Endothelial cell of umbilical vein (primary cell): ENCODE results near the gene PLEKHA7. TPM values are rescaled to one million over a fixed set of nuclear protein-coding genes. Genes with fewer than 3 reads are reported as not detected.

ENCODE experiments used
- BruUV-seq: library from RNA; stranded (reverse); fragments of 400-500 nt; replicated peaks from 2 replicates; lab custom pipeline; 2021; lab: Mats Ljungman, UMichigan
- CTCF ChIA-PET: fragments of 300-600, 350-600 bp; sonication (Branson Sonifier 250); formaldehyde crosslinking; loops from one replicate; lab custom pipeline; 2021; ENCODE audit warnings: antibody characterized with exemption, inconsistent platforms; lab: Charles Lee
- POLR2A ChIA-PET: fragments of 300-600, 350-600 bp; sonication (Branson Sonifier 250); formaldehyde crosslinking; loops from one replicate; lab custom pipeline; 2021; ENCODE audit warnings: antibody characterized with exemption, inconsistent platforms; lab: Charles Lee
- DNase-seq: peaks from one replicate; pipeline ENCODE4 v3.0.0-alpha.2; 2011; ENCODE audit warnings: low read depth, low spot score
- FAIRE-seq: peaks from 2 replicates; lab custom pipeline; 2011; peaks lifted over from hg19 to GRCh38; lab: Jason Lieb, UNC
- H2AFZ ChIP-seq: 2 replicates; pipeline ENCODE4 v1.6.0; 2012; ENCODE audit warnings: low read depth, low read length, control low read depth, inconsistent platforms
- H3K27ac ChIP-seq: 2 replicates; pipeline ENCODE4 v1.5.1; 2011; ENCODE audit warnings: low read depth, mild to moderate bottlenecking, control low read depth, low read length, moderate library complexity; ENCODE audit not compliant: insufficient read depth
- H3K27me3 ChIP-seq, 2 experiments: 2 replicates each; pipeline versions ENCODE4 v1.6.0 to v1.6.1; 2011; ENCODE audit warnings: low read length in 2 of 2, mixed read lengths in 1 of 2; ENCODE audit not compliant: control insufficient read depth in 2 of 2, insufficient read depth in 2 of 2
- H3K36me3 ChIP-seq, 2 experiments: 2 replicates in 1 of 2; 3 replicates in 1 of 2; pipeline ENCODE4 v1.5.1; 2011; ENCODE audit warnings: low read length in 2 of 2, mild to moderate bottlenecking in 1 of 2, moderate library complexity in 1 of 2; ENCODE audit not compliant: control insufficient read depth in 2 of 2, insufficient read depth in 2 of 2; ENCODE audit errors: extremely low read depth in 1 of 2
- H3K4me1 ChIP-seq: 3 replicates; pipeline ENCODE4 v1.5.1; 2011; ENCODE audit warnings: mild to moderate bottlenecking, low read length; ENCODE audit not compliant: control insufficient read depth, insufficient read depth; ENCODE audit errors: extremely low read depth
- H3K4me2 ChIP-seq: 2 replicates; pipeline ENCODE4 v1.6.1; 2011; ENCODE audit warnings: low read length, control low read depth, mixed read lengths; ENCODE audit not compliant: insufficient read depth
- H3K4me3 ChIP-seq, 3 experiments: fragments of 200-600 bp in 1 of 3; sonication (generic), shearing (Covaris generic) in 1 of 3; replicated peaks in 1 of 3; 2 replicates each; pipeline ENCODE4 v1.5.1; 2011 to 2016; ENCODE audit warnings: control low read depth in 3 of 3, low read length in 3 of 3, mild to moderate bottlenecking in 2 of 3, inconsistent platforms in 1 of 3, low read depth in 1 of 3, moderate library complexity in 1 of 3; ENCODE audit not compliant: insufficient read depth in 1 of 3
- H3K79me2 ChIP-seq: 2 replicates; pipeline ENCODE4 v1.6.0; 2012; ENCODE audit warnings: low read length, inconsistent platforms; ENCODE audit not compliant: control insufficient read depth, insufficient read depth
- H3K9ac ChIP-seq: replicated peaks from 2 replicates; pipeline ENCODE3; 2011; ENCODE audit warnings: low read length, control low read depth; ENCODE audit not compliant: insufficient read depth; ENCODE audit errors: extremely low read depth
- H3K9me1 ChIP-seq: replicated peaks from 3 replicates; pipeline ENCODE4 v1.6.0; 2011; ENCODE audit warnings: mild to moderate bottlenecking, low read length; ENCODE audit not compliant: control insufficient read depth, insufficient read depth; ENCODE audit errors: extremely low read depth
- H3K9me3 ChIP-seq: replicated peaks from 2 replicates; pipeline ENCODE4 v1.5.1; 2012; ENCODE audit warnings: low read length, inconsistent platforms; ENCODE audit not compliant: control insufficient read depth, insufficient read depth
- H4K20me1 ChIP-seq: replicated peaks from 2 replicates; pipeline ENCODE3; 2011; ENCODE audit warnings: mild to moderate bottlenecking, low read length; ENCODE audit not compliant: control insufficient read depth, insufficient read depth; ENCODE audit errors: extremely low read depth
- EZH2 ChIP-seq: IDR thresholded peaks from 2 replicates; pipeline ENCODE4 v1.6.1; 2012; ENCODE audit warnings: borderline replicate concordance, low read depth, mild to moderate bottlenecking, moderate library complexity, low read length, inconsistent platforms; ENCODE audit not compliant: severe bottlenecking
- GATA2 ChIP-seq: IDR thresholded peaks from 2 replicates; pipeline ENCODE4 v1.7.0; 2011; ENCODE audit warnings: low read depth, mild to moderate bottlenecking, moderate library complexity, mixed read lengths, low read length; ENCODE audit not compliant: insufficient read length, insufficient read depth
- MYC ChIP-seq: IDR thresholded peaks from one replicate; pipeline ENCODE4 v1.6.1; 2011; ENCODE audit warnings: mild to moderate bottlenecking, low read depth, low read length
- POLR2A ChIP-seq: IDR thresholded peaks from 2 replicates; pipeline ENCODE4 v1.6.1; 2012; ENCODE audit warnings: low read depth, mild to moderate bottlenecking, control low read depth, low read length
- dilution Hi-C: fragments of 300-500 bp; cut with MboI; formaldehyde crosslinking; loops from one replicate; pipeline ENCODE4 v1.15.0; 2019; ENCODE audit warnings: low sequenced_read_pairs; ENCODE audit not compliant: extremely low pct_ligation_motif_present
- intact Hi-C: fragments of 100-400 bp; cut with micrococcal nuclease; formaldehyde crosslinking; loops from one replicate; pipeline ENCODE4 v1.10.0; 2022
- polyA plus RNA-seq, 4 experiments: library from polyadenylated mRNA; depleted of rRNA in 3 of 4; stranded (reverse) in 3 of 4; unstranded in 1 of 4; fragments of >200 nt; gene quantifications; 2 replicates each; pipeline versions ENCODE4 v1.2.1 to v1.2.3, GENCODE V29; 2011 to 2012; ENCODE audit warnings: missing spikeins in 1 of 4
- total RNA-seq: library from RNA; stranded (reverse); gene quantifications from 2 replicates; pipeline ENCODE4 v1.2.3, GENCODE V29; 2021
- TF ChIP-seq, protein P1 (sequence below), 2 donors: IDR thresholded peaks; 1 replicate in 1 of 2; 2 replicates in 1 of 2; pipeline ENCODE4 v1.5.1; 2011; ENCODE audit warnings: low read length in 2 of 2, mild to moderate bottlenecking in 2 of 2, moderate library complexity in 2 of 2, control low read depth in 1 of 2, inconsistent platforms in 1 of 2, low read depth in 1 of 2; ENCODE audit not compliant: insufficient read depth in 1 of 2; ENCODE audit errors: extremely low read depth in 1 of 2

PLEKHA7 gene
- total and polyA plus RNA-seq, 2 donors (not counting 3 experiments of a cell fraction or from before 2014, with no cell fraction given): 1.7 to 3.8 TPM

DNA sequence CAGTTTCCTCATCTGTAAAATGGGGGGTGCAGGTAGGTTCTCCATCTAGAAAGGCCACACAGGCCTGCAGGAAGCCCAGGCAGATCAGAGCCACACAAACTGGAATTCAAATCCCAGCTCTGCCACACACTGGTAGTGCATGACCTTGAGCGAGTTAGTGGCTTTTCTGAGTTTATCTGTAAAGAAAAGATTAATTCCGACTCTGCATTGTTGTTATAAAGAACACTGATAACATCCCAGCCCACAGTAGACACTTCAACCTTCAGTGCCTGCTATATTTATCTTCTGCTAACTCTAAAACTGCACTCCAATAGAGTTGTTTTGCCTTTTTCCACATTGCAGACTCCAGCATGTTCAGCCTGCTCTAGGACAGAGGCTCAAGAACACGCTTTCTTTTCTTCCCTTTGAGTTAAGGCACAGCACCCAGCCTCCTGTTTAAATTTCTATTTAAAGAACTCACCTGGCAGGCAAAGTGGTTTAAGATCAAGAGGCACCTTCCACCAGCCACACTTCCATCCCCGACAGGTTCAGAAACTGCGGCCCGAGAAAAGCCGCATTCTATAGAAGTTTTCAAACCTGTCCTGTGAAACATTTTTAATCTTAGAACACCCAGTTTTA is 133.9 kb downstream of the PLEKHA7 start:
- dilution Hi-C loops: no loop called here

DNA sequence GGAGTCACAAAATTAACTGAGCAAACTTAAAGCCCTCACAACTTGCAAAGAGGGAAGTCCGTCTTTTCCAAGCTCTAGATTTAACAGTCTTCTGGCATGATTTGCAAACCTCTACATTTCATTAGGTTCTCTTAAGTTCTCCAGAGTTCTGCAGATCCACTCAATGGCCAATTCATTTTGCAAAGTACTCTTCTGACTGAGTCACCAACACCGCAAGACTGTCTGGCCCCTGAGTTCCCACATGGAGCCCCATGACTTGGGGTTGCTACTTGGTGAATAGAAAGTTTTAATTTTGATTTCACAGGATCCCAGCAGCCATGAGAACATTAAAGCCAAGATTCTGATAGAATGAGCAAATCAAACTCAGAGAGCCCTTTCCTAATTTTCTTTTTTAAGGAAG is 134.5 kb downstream of the PLEKHA7 start:
- TF ChIP-seq, protein P1, sequence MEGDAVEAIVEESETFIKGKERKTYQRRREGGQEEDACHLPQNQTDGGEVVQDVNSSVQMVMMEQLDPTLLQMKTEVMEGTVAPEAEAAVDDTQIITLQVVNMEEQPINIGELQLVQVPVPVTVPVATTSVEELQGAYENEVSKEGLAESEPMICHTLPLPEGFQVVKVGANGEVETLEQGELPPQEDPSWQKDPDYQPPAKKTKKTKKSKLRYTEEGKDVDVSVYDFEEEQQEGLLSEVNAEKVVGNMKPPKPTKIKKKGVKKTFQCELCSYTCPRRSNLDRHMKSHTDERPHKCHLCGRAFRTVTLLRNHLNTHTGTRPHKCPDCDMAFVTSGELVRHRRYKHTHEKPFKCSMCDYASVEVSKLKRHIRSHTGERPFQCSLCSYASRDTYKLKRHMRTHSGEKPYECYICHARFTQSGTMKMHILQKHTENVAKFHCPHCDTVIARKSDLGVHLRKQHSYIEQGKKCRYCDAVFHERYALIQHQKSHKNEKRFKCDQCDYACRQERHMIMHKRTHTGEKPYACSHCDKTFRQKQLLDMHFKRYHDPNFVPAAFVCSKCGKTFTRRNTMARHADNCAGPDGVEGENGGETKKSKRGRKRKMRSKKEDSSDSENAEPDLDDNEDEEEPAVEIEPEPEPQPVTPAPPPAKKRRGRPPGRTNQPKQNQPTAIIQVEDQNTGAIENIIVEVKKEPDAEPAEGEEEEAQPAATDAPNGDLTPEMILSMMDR (IDR thresholded peaks at IDR 0.05; ENCODE audit: extremely low read depth in 1 of 2, insufficient read depth in 1 of 2, low read depth in 1 of 2, low read length in 2 of 2): no peak
- TF ChIP-seq EZH2: no peak
- TF ChIP-seq MYC: no peak
- TF ChIP-seq GATA2: no peak
- no peak for TF ChIP-seq POLR2A
- Histone ChIP-seq H3K79me2 (no peaks in the 10 kb centered on the region), H3K9ac (no peak overlapping the region), H3K9me1 (no peaks in the 10 kb centered on the region), H3K9me3 (no peaks in the 10 kb centered on the region), H3K36me3 (no peaks in the 10 kb centered on the region), H4K20me1 (no peaks in the 10 kb centered on the region), H3K4me2 (no peak overlapping the region), H2AFZ (no peak overlapping the region), H3K4me3 (no peak overlapping the region), H3K27ac (no peak overlapping the region), H3K4me1 (peaks cover 3% of the 10 kb centered on the region), H3K27me3 (peaks cover 0 to 6% of the 10 kb centered on the region in 2 experiments)
- no peak for FAIRE-seq
- ChIA-PET POLR2A (no interaction called here), CTCF (no interaction called here)
- no peak for DNase-seq
- dilution Hi-C loops (no loop called here), intact Hi-C loops (no loop called here)
- BruUV-seq: no TSS peak

More for the DNA sequence above, 133.9 kb downstream of the PLEKHA7 start:
- POLR2A ChIA-PET: no interaction called here
- no TSS peak for BruUV-seq
- Histone ChIP-seq H3K4me3 (no peak overlapping the region), H3K9me3 (no peaks in the 10 kb centered on the region), H3K27ac (no peak overlapping the region), H3K79me2 (no peaks in the 10 kb centered on the region), H3K4me2 (no peak overlapping the region), H3K27me3 (peaks cover 0 to 6% of the 10 kb centered on the region in 2 experiments), H3K9me1 (no peaks in the 10 kb centered on the region), H4K20me1 (no peaks in the 10 kb centered on the region), H3K36me3 (no peaks in the 10 kb centered on the region), H2AFZ (no peak overlapping the region), H3K9ac (no peak overlapping the region), H3K4me1 (peaks cover 3% of the 10 kb centered on the region)
- FAIRE-seq (no peak), DNase-seq (no peak)
- intact Hi-C loops: no loop called here
- CTCF ChIA-PET: interaction anchor here (1.1 to 4.3 kb wide), 3 partner anchors 22 to 95 kb away, joined by 3 to 32 read pairs (median 5); no protein-coding TSS in a partner anchor
- TF ChIP-seq, protein P1 (IDR thresholded peaks at IDR 0.05; ENCODE audit: extremely low read depth in 1 of 2, insufficient read depth in 1 of 2, low read depth in 1 of 2, low read length in 2 of 2): no peak
- no peak for TF ChIP-seq GATA2
